Naive thymus-derived CD4-positive, alpha-beta T cell (primary cell): ENCODE data around the gene KCNK4. TPM values are rescaled to one million over a fixed set of nuclear protein-coding genes. Genes with fewer than 3 reads are reported as not detected.
"Not testable (repeated sequence)": the region's sequence is repeated elsewhere in the genome, so short reads cannot be mapped to it uniquely, and the experiment has no call there.

ENCODE experiments used
- ATAC-seq: fragments of 150-1000 bp; cut with Tn5 transposase; 2 replicates; pipeline ENCODE4 v1.10.0; 2021; ENCODE audit warnings: mild to moderate bottlenecking, moderate library complexity
- CTCF ChIA-PET: fragments of 350-600 bp; sonication (Branson Sonifier 250); formaldehyde crosslinking; loops from one replicate; lab custom pipeline; 2021; ENCODE audit warnings: antibody characterized with exemption; lab: Charles Lee
- POLR2A ChIA-PET: fragments of 350-600 bp; sonication (Branson Sonifier 250); formaldehyde crosslinking; loops from one replicate; lab custom pipeline; 2021; ENCODE audit warnings: antibody characterized with exemption, inconsistent platforms; lab: Charles Lee
- DNase-seq, 9 donors: peaks; one replicate each; pipeline versions ENCODE4 v3.0.0 to v3.0.0-alpha.2; 2020 to 2022; ENCODE audit warnings: mixed read lengths in 1 of 9
- H3K27ac ChIP-seq: one replicate; pipeline ENCODE4 v1.7.0; 2013; ENCODE audit warnings: mild to moderate bottlenecking, low read depth, low read length, moderate library complexity
- H3K27me3 ChIP-seq, 2 donors: one replicate each; pipeline ENCODE4 v1.7.0; 2013; ENCODE audit warnings: low read length in 2 of 2, mild to moderate bottlenecking in 2 of 2, moderate library complexity in 2 of 2; ENCODE audit not compliant: control insufficient read depth in 2 of 2, insufficient read depth in 2 of 2
- H3K36me3 ChIP-seq, 3 experiments: 1 replicate in 2 of 3; 2 replicates in 1 of 3; pipeline ENCODE4 v1.7.0; 2013; ENCODE audit warnings: low read length in 3 of 3, mild to moderate bottlenecking in 3 of 3, moderate library complexity in 1 of 3; ENCODE audit not compliant: insufficient read depth in 3 of 3, control insufficient read depth in 2 of 3
- H3K4me1 ChIP-seq, 2 donors: one replicate each; pipeline ENCODE4 v1.7.0; 2013; ENCODE audit warnings: low read length in 2 of 2, mild to moderate bottlenecking in 2 of 2, moderate library complexity in 1 of 2; ENCODE audit not compliant: control insufficient read depth in 2 of 2, insufficient read depth in 2 of 2
- H3K4me3 ChIP-seq: 2 replicates; pipeline ENCODE4 v1.7.0; 2013; ENCODE audit warnings: mild to moderate bottlenecking, low read length
- H3K9me3 ChIP-seq, 3 experiments: 1 replicate in 2 of 3; 2 replicates in 1 of 3; pipeline ENCODE4 v1.7.0; 2013; ENCODE audit warnings: low read length in 3 of 3; ENCODE audit not compliant: control insufficient read depth in 2 of 3
- H3K27ac Mint-ChIP-seq, 9 donors: one replicate each; pipeline ENCODE4 v1.8.0; 2020 to 2022; ENCODE audit warnings: mixed read lengths in 9 of 9, mild to moderate bottlenecking in 8 of 9, moderate library complexity in 5 of 9, inconsistent platforms in 2 of 9
- H3K27me3 Mint-ChIP-seq, 5 donors: one replicate each; pipeline ENCODE4 v1.8.0; 2021 to 2022; ENCODE audit warnings: mixed read lengths in 5 of 5, mild to moderate bottlenecking in 1 of 5
- H3K36me3 Mint-ChIP-seq, 5 donors: one replicate each; pipeline ENCODE4 v1.8.0; 2020 to 2022; ENCODE audit warnings: mixed read lengths in 5 of 5, mild to moderate bottlenecking in 3 of 5, inconsistent platforms in 1 of 5
- H3K4me1 Mint-ChIP-seq, 7 donors: one replicate each; pipeline ENCODE4 v1.8.0; 2020 to 2022; ENCODE audit warnings: mixed read lengths in 7 of 7, mild to moderate bottlenecking in 3 of 7, inconsistent platforms in 1 of 7
- H3K4me3 Mint-ChIP-seq, 10 donors: one replicate each; pipeline ENCODE4 v1.8.0; 2020 to 2022; ENCODE audit warnings: mild to moderate bottlenecking in 10 of 10, mixed read lengths in 10 of 10, moderate library complexity in 6 of 10, inconsistent platforms in 2 of 10
- H3K9me3 Mint-ChIP-seq, 11 donors: one replicate each; pipeline ENCODE4 v1.8.0; 2020 to 2022; ENCODE audit warnings: mixed read lengths in 11 of 11, mild to moderate bottlenecking in 4 of 11, inconsistent platforms in 1 of 11, moderate library complexity in 1 of 11
- intact Hi-C, 2 donors: fragments of 100-400 bp; cut with micrococcal nuclease; formaldehyde crosslinking; loops; one replicate each; pipeline ENCODE4 v1.15.1; 2023
- polyA plus RNA-seq, 2 donors: library from polyadenylated mRNA; unstranded; fragments of 300-500 nt; fragmentation: Illumina TruSeq; gene quantifications; one replicate each; pipeline ENCODE4 v1.2.3, GENCODE V29; 2021
- total RNA-seq, 6 experiments: library from RNA in 5 of 6; stranded (reverse) in 5 of 6; gene quantifications; 1 replicate in 5 of 6; 2 replicates in 1 of 6; pipeline ENCODE4 v1.2.3 and lab custom pipeline; 2021 to 2026

The KCNK4 gene
- total and polyA plus RNA-seq, 7 experiments from 2014 or later = 0.42 TPM; not detected in 6

DNA sequence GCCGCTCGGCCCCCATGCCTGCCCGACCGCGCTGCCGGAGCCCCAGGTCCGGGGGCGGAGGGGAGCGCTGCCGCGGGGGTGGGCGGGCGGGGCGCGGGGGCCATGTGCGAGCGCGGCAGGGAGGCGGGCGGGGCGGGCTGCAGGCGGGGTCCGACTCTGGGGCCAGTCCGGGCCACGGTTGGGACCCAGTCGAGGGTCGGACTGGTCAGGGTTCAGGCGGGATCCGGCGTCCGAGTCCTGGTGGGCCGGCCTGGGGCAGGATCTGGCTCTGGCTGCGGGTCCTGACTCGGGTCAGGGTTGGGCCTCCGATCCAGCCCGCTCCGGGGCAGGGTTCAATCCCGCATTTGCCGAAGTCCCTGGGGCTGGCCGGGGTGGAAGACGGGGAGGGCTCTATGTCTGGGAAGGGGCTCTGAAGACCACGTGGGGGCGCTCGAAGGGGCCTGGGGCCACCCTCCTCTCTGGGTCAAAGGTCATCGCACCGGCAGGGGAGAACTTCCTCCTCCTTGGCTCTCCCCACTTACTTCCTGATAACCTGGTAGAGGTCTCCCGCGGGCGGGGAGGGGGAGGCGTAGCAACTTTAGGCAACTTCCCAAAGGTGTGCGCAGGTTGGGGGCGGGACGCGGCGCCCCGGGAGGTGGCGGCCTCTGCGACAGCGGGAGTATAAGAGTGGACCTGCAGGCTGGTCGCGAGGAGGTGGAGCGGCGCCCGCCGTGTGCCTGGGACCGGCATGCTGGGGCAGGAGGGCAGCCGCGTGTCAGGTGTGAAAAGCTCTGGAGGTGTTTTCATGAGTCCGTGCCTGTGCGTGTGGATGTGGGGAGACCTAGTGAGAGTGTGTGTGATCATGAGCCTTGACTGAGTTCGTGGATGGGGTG, 14.8 kb downstream of the KCNK4 start:
- Mint-ChIP-seq H3K4me3 (peak overlapping the region; percentile 92 to 98 (median 96)), H3K27ac (peak overlapping the region; percentile 76 to 96 (median 90)), H3K36me3 (peaks cover 0 to 8% (median 0%) of the 10 kb centered on the region in 5 donors), H3K9me3 (no peaks in the 10 kb centered on the region), H3K27me3 (peaks cover 3 to 15% (median 5%) of the 10 kb centered on the region in 5 donors), H3K4me1 (peaks cover 15 to 32% (median 26%) of the 10 kb centered on the region in 7 donors)
- Histone ChIP-seq H3K36me3 (no peaks in the 10 kb centered on the region), H3K27me3 (peaks cover 0 to 1% of the 10 kb centered on the region in 2 donors), H3K4me1 (peaks cover 14 to 19% of the 10 kb centered on the region in 2 donors), H3K27ac (peak overlapping the region; percentile 69), H3K4me3 (peak overlapping the region; percentile 81), H3K9me3 (no peaks in the 10 kb centered on the region)
- CTCF ChIA-PET = interaction anchor here (1.1 to 5.8 kb wide), 5 partner anchors 11 to 101 kb away, joined by 4 to 165 read pairs (median 8); partner anchors contain the start of genes FERMT3, PRDX5 and TRMT112
- peak; percentile 51 to 74 (median 63) for DNase-seq
- ATAC-seq = peak; percentile 9
- intact Hi-C loops = loop anchor here (1.0 to 5.0 kb wide), 14 partner anchors 11 to 956 kb away; partner anchors contain the start of genes CCDC88B (in 2 of the 2), FKBP2 (in 2 of the 2), GPR137 (in 2 of the 2) and TRMT112 (in 2 of the 2)
- POLR2A ChIA-PET = interaction anchor here (1.0 to 6.3 kb wide), 9 partner anchors 11 to 100 kb away, joined by 3 to 102 read pairs (median 9); partner anchors contain the start of genes FERMT3, FKBP2, PRDX5 and TRMT112

DNA sequence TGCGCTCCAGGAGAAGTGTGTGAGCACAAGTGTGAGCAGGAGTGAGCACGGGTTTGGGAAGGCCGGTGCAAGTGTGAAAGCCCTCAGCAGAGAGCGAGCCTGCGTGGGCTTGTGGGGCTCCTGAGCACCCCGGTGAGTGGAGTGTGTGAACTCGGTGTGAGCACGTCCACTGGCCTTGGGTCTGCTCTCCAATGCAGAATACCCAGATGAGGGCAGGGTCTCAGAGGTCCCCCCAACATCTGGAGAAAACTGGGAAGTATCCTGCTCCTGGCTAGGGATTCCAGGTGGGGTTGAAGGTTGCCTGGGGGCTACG, 15.4 kb downstream of the KCNK4 start:
- ChIA-PET CTCF (interaction anchor here (1.1 kb wide), 1 partner anchor 11 kb away, joined by 4 read pairs; the partner anchor contains the start of genes PRDX5 and TRMT112), POLR2A (interaction anchor here (1.8 kb wide), 2 partner anchors 10 to 101 kb away, joined by 5 to 13 read pairs; partner anchors contain the start of genes PRDX5 and TRMT112)
- intact Hi-C loops = loop anchor here in 1 of 2 donors (1.0 to 5.0 kb wide), 2 partner anchors 332 to 956 kb away; partner anchors contain the start of genes COX8A and POLA2
- Mint-ChIP-seq H3K27me3 (peaks cover 0 to 13% (median 5%) of the 10 kb centered on the region in 5 donors), H3K4me3 (peak overlapping the region; percentile 92 to 98 (median 96)), H3K9me3 (no peaks in the 10 kb centered on the region), H3K36me3 (peaks cover 0 to 8% (median 0%) of the 10 kb centered on the region in 5 donors), H3K27ac (peak overlapping the region; percentile 76 to 96 (median 90)), H3K4me1 (peaks cover 14 to 33% (median 26%) of the 10 kb centered on the region in 7 donors)
- Histone ChIP-seq H3K4me1 (peaks cover 14 to 17% of the 10 kb centered on the region in 2 donors), H3K4me3 (peak overlapping the region; percentile 81), H3K27ac (peak overlapping the region; percentile 69), H3K36me3 (no peaks in the 10 kb centered on the region), H3K9me3 (no peaks in the 10 kb centered on the region), H3K27me3 (no peaks in the 10 kb centered on the region)
- DNase-seq (no peak), ATAC-seq (no peak)

DNA sequence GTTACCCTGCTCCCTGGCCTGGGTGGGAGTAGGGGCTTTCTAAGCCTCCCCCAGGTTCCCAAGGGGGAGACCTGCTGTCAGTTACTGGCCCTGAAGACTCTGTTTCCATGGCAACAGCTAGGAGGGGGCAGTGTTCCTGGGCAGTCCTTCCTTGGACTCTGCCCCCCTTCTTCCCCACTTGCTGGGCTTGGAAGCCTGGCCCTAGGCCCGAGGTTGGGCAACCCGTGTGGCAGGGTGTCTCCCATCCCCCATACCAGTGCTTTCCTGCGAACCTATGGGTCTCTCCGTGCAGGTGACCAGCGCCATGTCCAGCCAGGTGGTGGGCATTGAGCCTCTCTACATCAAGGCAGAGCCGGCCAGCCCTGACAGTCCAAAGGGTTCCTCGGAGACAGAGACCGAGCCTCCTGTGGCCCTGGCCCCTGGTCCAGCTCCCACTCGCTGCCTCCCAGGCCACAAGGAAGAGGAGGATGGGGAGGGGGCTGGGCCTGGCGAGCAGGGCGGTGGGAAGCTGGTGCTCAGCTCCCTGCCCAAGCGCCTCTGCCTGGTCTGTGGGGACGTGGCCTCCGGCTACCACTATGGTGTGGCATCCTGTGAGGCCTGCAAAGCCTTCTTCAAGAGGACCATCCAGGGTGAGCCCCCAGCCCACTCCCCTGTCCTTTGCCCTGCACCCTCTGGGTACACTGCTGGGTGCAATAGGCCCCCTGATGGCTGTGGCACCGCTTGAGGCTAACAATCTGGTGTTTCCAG, 15.9 kb downstream of the KCNK4 start:
- DNase-seq = no peak
- intact Hi-C loops = loop anchor here in 1 of 2 donors (1.0 to 5.0 kb wide), 2 partner anchors 333 to 955 kb away; partner anchors contain the start of genes COX8A and POLA2
- ChIA-PET CTCF (interaction anchor here (1.1 kb wide), 1 partner anchor 10 kb away, joined by 4 read pairs; the partner anchor contains the start of genes PRDX5 and TRMT112), POLR2A (interaction anchor here (0.6 to 1.8 kb wide), 4 partner anchors 10 to 428 kb away, joined by 3 to 13 read pairs (median 4); partner anchors contain the start of genes PRDX5 and TRMT112)
- peaks cover 14 to 33% (median 26%) of the 10 kb centered on the region in 7 donors for H3K4me1 Mint-ChIP-seq
- no peak for ATAC-seq
- peaks cover 0 to 8% (median 0%) of the 10 kb centered on the region in 5 donors for H3K36me3 Mint-ChIP-seq
- peak overlapping the region; percentile 81 for H3K4me3 ChIP-seq
- peak overlapping the region in 6 of 9 donors; percentile 24 to 95 (median 79) for H3K27ac Mint-ChIP-seq
- H3K27me3 Mint-ChIP-seq = peaks cover 0 to 8% (median under 1%) of the 10 kb centered on the region in 5 donors
- peak overlapping the region; percentile 44 to 98 (median 96) for H3K4me3 Mint-ChIP-seq
- peak overlapping the region; percentile 69 for H3K27ac ChIP-seq
- H3K9me3 Mint-ChIP-seq = no peaks in the 10 kb centered on the region
- H3K9me3 ChIP-seq = no peaks in the 10 kb centered on the region
- no peaks in the 10 kb centered on the region for H3K27me3 ChIP-seq
- H3K36me3 ChIP-seq = no peaks in the 10 kb centered on the region
- peaks cover 14 to 17% of the 10 kb centered on the region in 2 donors for H3K4me1 ChIP-seq

GRCh38 chr11:64307795-64308194, 16.7 kb downstream of the KCNK4 start:
- intact Hi-C loops = loop anchor here in 1 of 2 donors (5.0 kb wide), 1 partner anchor 955 kb away; the partner anchor contains the start of gene POLA2
- Mint-ChIP-seq H3K4me1 (peaks cover 19 to 36% (median 31%) of the 10 kb centered on the region in 7 donors), H3K4me3 (peak overlapping the region in 9 of 10 donors; percentile 37 to 98 (median 54)), H3K27ac (peak overlapping the region in 5 of 9 donors; percentile 1 to 69 (median 24))
- peaks cover 14 to 17% of the 10 kb centered on the region in 2 donors for H3K4me1 ChIP-seq
- H3K36me3 ChIP-seq, H3K9me3 Mint-ChIP-seq, ATAC-seq, DNase-seq, CTCF ChIA-PET, H3K4me3 ChIP-seq, H3K27me3 Mint-ChIP-seq, H3K27me3 ChIP-seq, H3K27ac ChIP-seq, H3K9me3 ChIP-seq, H3K36me3 Mint-ChIP-seq: not testable (repeated sequence)
- POLR2A ChIA-PET = interaction anchor here (0.6 to 1.8 kb wide), 5 partner anchors 9 to 429 kb away, joined by 3 to 13 read pairs (median 4); partner anchors contain the start of genes PRDX5 and TRMT112

- ATAC-seq = no peak
- Histone ChIP-seq H3K36me3 (peaks cover 0 to 26% (median 0%) of the 10 kb centered on the region in 3 experiments), H3K4me1 (peaks cover 0 to 4% of the 10 kb centered on the region in 2 donors), H3K4me3 (no peak overlapping the region), H3K9me3 (no peaks in the 10 kb centered on the region), H3K27ac (no peak overlapping the region), H3K27me3 (no peaks in the 10 kb centered on the region)
- no peaks in the 10 kb centered on the region for H3K27me3 Mint-ChIP-seq
- peak overlapping the region in 2 of 10 donors; percentile 16 to 19 for H3K4me3 Mint-ChIP-seq
- no peaks in the 10 kb centered on the region for H3K9me3 Mint-ChIP-seq
- H3K36me3 Mint-ChIP-seq = peaks cover 0 to 14% (median 0%) of the 10 kb centered on the region in 5 donors
- ChIA-PET POLR2A (interaction anchor here (1.3 to 1.4 kb wide), 2 partner anchors 72 to 127 kb away, joined by 3 read pairs; partner anchors contain the start of genes FKBP2 and STIP1), CTCF (no interaction called here)
- intact Hi-C loops = no loop called here
- DNase-seq = no peak
- peak overlapping the region in 8 of 9 donors; percentile 9 to 86 (median 72) for H3K27ac Mint-ChIP-seq
- H3K4me1 Mint-ChIP-seq = peaks cover 20 to 33% (median 25%) of the 10 kb centered on the region in 7 donors
These were observed 21.8 kb downstream of the KCNK4 start for GRCh38 chr11:64312947-64313346.
